GM11168 (cell line): Measurements from ENCODE around the gene CALCOCO2.

ENCODE experiments used
- in situ Hi-C: fragments of 300-500 bp; cut with MboI; formaldehyde crosslinking; loops from one replicate; pipeline ENCODE4 v1.12.0; 2022; ENCODE audit warnings: low sequenced_read_pairs; ENCODE audit not compliant: unreplicated experiment

CALCOCO2 gene

DNA sequence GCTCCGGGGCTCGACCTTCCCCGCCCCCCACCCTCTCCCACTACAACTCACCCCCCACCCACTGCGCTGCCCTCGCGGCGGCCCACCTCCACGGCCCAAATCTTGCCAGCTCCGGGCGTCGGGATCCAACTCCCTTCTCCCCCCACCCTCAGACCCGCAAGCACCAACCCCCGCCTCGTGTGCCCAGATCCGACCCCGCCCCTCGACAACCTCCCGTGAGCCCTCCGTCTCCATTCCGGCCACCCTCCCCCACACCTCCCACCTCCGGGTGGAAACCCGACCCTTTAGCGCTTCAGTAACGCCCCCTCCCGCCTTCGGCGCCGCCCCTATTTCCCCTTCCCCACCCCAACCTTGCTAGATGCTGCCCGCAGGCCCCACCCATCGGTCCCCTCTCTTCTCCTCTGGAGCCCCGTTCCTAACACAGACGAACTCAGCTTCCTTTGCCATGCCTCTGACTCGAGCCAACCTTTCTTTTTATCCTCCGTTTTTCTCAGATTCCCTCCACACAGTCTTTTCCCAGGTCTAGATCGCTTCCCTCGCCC, 78.1 kb downstream of the CALCOCO2 start:
- in situ Hi-C loops = no loop called here

DNA sequence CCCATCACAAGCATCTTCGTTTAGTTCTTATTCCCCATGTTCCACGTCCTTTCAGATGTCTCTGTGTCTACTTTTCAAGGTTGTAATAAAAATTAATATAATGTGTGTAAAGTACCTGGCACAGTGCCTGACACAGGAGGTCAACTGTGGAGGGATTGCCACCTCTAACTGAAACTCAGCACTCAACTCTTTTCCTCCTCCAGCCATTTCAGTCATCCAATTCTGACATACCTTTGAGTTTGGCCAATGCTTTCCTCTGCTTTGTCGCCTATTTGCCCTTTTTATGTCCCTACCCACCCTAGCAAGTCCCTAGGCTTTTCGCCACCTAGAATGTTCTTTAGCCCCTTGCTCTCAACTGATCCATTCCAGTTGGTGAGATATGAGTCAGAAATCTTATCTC, 78.9 kb downstream of the CALCOCO2 start:
- in situ Hi-C loops = no loop called here

GRCh38 chr17:48910370-48910769, 79.5 kb downstream of the CALCOCO2 start:
- in situ Hi-C loops = no loop called here

GRCh38 chr17:48912476-48912875, 81.6 kb downstream of the CALCOCO2 start:
- in situ Hi-C loops = no loop called here
